ENCODE measurements around the gene HIGD1A. TPM values are rescaled to one million over a fixed set of nuclear protein-coding genes. Genes with fewer than 3 reads are reported as not detected.

The HIGD1A gene
- total RNA-seq, 4 donors from 2014 or later: 142 to 195 (median 179) TPM

DNA sequence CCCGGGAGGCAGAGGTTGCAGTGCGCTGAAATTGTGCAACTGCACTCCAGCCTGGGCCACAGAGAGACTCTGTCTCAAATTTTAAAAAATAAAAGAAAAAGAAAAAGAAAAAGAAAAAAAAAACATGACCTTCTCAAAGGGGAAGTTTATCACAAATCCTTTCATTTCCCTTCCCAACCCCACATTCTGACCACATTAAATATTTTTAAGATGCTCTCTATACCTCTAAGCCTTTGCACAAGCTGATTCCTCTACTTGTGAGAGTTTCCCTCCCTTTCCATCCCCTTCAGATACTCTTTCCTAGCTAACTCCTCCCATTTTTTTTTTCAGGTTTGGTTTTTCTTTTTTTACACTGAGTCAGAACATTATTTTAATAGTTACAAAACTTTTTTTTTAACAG is 4.0 kb downstream of the HIGD1A start:
- ATAC-seq (ENCODE audit: low FRiP score) (no peak), DNase-seq (ENCODE audit: low spot score) (no peak)
- TF ChIP-seq, protein P1, sequence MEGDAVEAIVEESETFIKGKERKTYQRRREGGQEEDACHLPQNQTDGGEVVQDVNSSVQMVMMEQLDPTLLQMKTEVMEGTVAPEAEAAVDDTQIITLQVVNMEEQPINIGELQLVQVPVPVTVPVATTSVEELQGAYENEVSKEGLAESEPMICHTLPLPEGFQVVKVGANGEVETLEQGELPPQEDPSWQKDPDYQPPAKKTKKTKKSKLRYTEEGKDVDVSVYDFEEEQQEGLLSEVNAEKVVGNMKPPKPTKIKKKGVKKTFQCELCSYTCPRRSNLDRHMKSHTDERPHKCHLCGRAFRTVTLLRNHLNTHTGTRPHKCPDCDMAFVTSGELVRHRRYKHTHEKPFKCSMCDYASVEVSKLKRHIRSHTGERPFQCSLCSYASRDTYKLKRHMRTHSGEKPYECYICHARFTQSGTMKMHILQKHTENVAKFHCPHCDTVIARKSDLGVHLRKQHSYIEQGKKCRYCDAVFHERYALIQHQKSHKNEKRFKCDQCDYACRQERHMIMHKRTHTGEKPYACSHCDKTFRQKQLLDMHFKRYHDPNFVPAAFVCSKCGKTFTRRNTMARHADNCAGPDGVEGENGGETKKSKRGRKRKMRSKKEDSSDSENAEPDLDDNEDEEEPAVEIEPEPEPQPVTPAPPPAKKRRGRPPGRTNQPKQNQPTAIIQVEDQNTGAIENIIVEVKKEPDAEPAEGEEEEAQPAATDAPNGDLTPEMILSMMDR (IDR thresholded peaks at IDR 0.05): no peak

DNA sequence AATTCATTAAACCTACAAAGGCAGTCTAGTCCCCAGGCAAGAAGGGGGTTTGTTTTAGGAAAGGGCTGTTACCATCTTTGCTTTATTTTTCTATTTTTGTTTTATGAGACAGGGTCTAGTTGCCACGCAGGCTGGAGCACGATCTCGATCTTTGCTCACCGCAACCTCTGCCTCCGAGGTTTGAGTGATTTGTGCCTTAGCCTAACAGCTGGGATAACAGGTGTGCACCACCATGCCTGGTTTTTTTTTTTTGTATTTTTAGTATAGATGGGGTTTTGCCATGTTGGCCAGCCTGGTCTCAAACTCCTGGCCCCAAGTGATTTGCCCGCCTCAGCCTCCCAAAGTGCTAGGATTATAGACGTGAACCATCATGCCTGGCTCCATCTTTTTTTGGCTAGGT is 4.9 kb downstream of the HIGD1A start:
- DNase-seq (ENCODE audit: low spot score) (no peak), ATAC-seq (ENCODE audit: low FRiP score) (no peak)
- TF ChIP-seq, protein P1 (IDR thresholded peaks at IDR 0.05): no peak

DNA sequence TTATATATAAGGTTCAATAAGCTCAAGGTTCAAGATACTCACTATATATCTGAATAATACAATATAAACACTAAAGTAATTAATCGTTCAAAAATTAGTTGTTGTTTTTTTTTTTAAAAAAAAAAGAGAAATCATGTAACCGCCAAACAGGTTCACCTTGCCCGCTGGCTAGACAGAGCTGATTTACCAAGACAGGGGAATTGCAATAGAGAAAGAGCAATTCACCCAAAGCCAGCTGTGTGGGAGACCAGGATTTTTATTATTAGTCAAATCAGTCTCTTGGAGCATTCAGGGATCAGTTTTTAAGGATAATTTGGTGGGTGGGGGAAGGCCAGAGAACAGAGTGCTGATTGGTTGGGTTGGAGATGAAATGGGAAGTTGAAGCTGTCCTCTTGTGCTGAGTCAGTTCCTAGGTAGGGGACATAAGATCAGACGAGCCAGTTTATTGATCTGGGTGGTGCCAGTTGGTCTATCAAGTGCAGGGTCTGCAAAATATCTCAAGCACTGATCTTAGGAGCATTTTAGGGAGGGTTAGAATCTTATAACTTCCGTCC is 7.9 kb downstream of the HIGD1A start:
- ATAC-seq (ENCODE audit: low FRiP score) (no peak), DNase-seq (ENCODE audit: low spot score) (no peak)
- TF ChIP-seq, protein P1 (IDR thresholded peaks at IDR 0.05): no peak

DNA sequence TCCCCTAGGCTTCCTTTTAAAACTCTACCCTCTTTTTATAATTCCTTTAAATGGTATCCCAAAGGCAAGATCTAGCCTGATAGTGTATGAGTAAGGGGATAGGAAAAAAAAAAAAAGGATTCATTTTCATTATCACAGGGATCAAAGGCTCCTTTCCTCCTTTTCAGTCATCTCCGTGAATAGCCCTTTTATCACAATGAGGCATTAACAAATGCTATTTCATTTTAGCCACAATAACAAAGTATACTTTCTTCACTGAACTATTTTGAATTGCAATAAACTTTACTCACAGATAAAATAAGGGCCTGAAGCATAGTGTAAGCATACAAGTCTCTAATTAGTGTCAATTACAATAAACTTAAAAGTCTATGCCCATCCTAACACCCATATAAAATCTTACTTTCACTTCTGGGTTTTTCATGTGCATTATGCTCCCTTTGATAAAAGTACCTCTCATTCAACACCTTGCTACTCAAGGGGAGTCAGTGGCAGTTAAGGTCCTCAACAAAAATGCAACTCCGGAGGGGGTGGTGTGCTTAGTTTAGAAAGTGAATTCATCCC is 8.6 kb downstream of the HIGD1A start:
- no peak for ATAC-seq (ENCODE audit: low FRiP score)
- TF ChIP-seq, protein P1 (IDR thresholded peaks at IDR 0.05): no peak
- DNase-seq (ENCODE audit: low spot score): no peak

DNA sequence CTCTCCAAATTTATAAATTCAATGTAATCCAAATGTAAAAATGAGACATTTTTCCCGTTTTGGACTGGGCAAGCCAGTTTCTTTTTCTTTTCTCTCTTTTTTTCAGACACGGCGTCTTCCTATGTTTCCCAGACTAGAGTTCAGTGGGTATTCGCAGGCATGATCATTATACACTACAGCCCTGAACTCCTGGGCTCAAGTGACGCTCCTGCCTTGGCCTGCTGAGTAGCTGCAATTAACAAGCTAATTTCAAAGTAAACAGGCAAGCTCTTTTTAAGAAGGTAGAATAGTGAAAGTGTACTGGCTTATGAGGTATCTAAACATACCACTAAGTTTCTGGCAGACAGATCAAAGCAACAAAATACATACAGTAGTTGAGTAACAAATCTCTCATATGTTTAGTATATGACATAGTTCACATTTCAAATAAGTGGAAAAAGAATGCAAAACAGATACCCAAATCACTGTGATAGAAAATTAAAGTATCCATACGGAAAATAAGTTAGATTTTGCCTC is 13.5 kb downstream of the HIGD1A start:
- no peak for DNase-seq (ENCODE audit: low spot score)
- no peak for ATAC-seq (ENCODE audit: low FRiP score)
- TF ChIP-seq, protein P1 (IDR thresholded peaks at IDR 0.05): no peak

DNA sequence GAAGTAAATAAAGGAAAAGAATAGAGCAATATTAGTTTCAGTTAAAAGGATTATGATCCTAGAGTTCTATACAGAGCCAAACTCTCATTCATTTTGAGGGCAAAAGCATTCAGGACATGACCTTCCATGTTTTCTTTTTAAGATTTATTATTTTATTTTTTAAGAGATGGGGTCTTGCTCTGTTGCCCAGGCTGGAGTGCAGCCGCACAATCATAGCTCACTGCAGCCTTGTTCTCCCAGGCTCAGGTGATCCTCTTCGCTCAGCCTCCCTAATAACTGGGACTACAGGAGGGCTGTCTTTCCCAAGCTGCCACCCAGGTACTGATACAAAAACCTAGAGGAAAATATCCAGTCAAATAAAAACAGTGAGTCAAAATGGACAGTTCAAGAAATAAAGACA is 17.7 kb downstream of the HIGD1A start:
- ATAC-seq (ENCODE audit: low FRiP score) (no peak), DNase-seq (ENCODE audit: low spot score) (no peak)

More for the DNA sequence above, 17.7 kb downstream of the HIGD1A start:
- TF ChIP-seq, protein P1 (IDR thresholded peaks at IDR 0.05): no peak

All from omental fat pad (tissue), 4 donors.